Endothelial cell of umbilical vein (primary cell): ENCODE data around the gene TAF3. TPM values are rescaled to one million over a fixed set of nuclear protein-coding genes. Genes with fewer than 3 reads are reported as not detected.
A peak's percentile ranks its signal among the peaks of the same experiment; 100 is the strongest.

ENCODE experiments used
- BruUV-seq: library from RNA; stranded (reverse); fragments of 400-500 nt; replicated peaks from 2 replicates; lab custom pipeline; 2021; lab: Mats Ljungman, UMichigan
- CTCF ChIA-PET: fragments of 300-600, 350-600 bp; sonication (Branson Sonifier 250); formaldehyde crosslinking; loops from one replicate; lab custom pipeline; 2021; ENCODE audit warnings: antibody characterized with exemption, inconsistent platforms; lab: Charles Lee
- POLR2A ChIA-PET: fragments of 300-600, 350-600 bp; sonication (Branson Sonifier 250); formaldehyde crosslinking; loops from one replicate; lab custom pipeline; 2021; ENCODE audit warnings: antibody characterized with exemption, inconsistent platforms; lab: Charles Lee
- DNase-seq: peaks from one replicate; pipeline ENCODE4 v3.0.0-alpha.2; 2011; ENCODE audit warnings: low read depth, low spot score
- FAIRE-seq: peaks from 2 replicates; lab custom pipeline; 2011; peaks lifted over from hg19 to GRCh38; lab: Jason Lieb, UNC
- H2AFZ ChIP-seq: 2 replicates; pipeline ENCODE4 v1.6.0; 2012; ENCODE audit warnings: low read depth, low read length, control low read depth, inconsistent platforms
- H3K27ac ChIP-seq: 2 replicates; pipeline ENCODE4 v1.5.1; 2011; ENCODE audit warnings: low read depth, mild to moderate bottlenecking, control low read depth, low read length, moderate library complexity; ENCODE audit not compliant: insufficient read depth
- H3K27me3 ChIP-seq, 2 experiments: 2 replicates each; pipeline versions ENCODE4 v1.6.0 to v1.6.1; 2011; ENCODE audit warnings: low read length in 2 of 2, mixed read lengths in 1 of 2; ENCODE audit not compliant: control insufficient read depth in 2 of 2, insufficient read depth in 2 of 2
- H3K36me3 ChIP-seq, 2 experiments: 2 replicates in 1 of 2; 3 replicates in 1 of 2; pipeline ENCODE4 v1.5.1; 2011; ENCODE audit warnings: low read length in 2 of 2, mild to moderate bottlenecking in 1 of 2, moderate library complexity in 1 of 2; ENCODE audit not compliant: control insufficient read depth in 2 of 2, insufficient read depth in 2 of 2; ENCODE audit errors: extremely low read depth in 1 of 2
- H3K4me1 ChIP-seq: 3 replicates; pipeline ENCODE4 v1.5.1; 2011; ENCODE audit warnings: mild to moderate bottlenecking, low read length; ENCODE audit not compliant: control insufficient read depth, insufficient read depth; ENCODE audit errors: extremely low read depth
- H3K4me2 ChIP-seq: 2 replicates; pipeline ENCODE4 v1.6.1; 2011; ENCODE audit warnings: low read length, control low read depth, mixed read lengths; ENCODE audit not compliant: insufficient read depth
- H3K4me3 ChIP-seq, 3 experiments: fragments of 200-600 bp in 1 of 3; sonication (generic), shearing (Covaris generic) in 1 of 3; replicated peaks in 1 of 3; 2 replicates each; pipeline ENCODE4 v1.5.1; 2011 to 2016; ENCODE audit warnings: control low read depth in 3 of 3, low read length in 3 of 3, mild to moderate bottlenecking in 2 of 3, inconsistent platforms in 1 of 3, low read depth in 1 of 3, moderate library complexity in 1 of 3; ENCODE audit not compliant: insufficient read depth in 1 of 3
- H3K79me2 ChIP-seq: 2 replicates; pipeline ENCODE4 v1.6.0; 2012; ENCODE audit warnings: low read length, inconsistent platforms; ENCODE audit not compliant: control insufficient read depth, insufficient read depth
- H3K9ac ChIP-seq: replicated peaks from 2 replicates; pipeline ENCODE3; 2011; ENCODE audit warnings: low read length, control low read depth; ENCODE audit not compliant: insufficient read depth; ENCODE audit errors: extremely low read depth
- H3K9me1 ChIP-seq: replicated peaks from 3 replicates; pipeline ENCODE4 v1.6.0; 2011; ENCODE audit warnings: mild to moderate bottlenecking, low read length; ENCODE audit not compliant: control insufficient read depth, insufficient read depth; ENCODE audit errors: extremely low read depth
- H3K9me3 ChIP-seq: replicated peaks from 2 replicates; pipeline ENCODE4 v1.5.1; 2012; ENCODE audit warnings: low read length, inconsistent platforms; ENCODE audit not compliant: control insufficient read depth, insufficient read depth
- H4K20me1 ChIP-seq: replicated peaks from 2 replicates; pipeline ENCODE3; 2011; ENCODE audit warnings: mild to moderate bottlenecking, low read length; ENCODE audit not compliant: control insufficient read depth, insufficient read depth; ENCODE audit errors: extremely low read depth
- EZH2 ChIP-seq: IDR thresholded peaks from 2 replicates; pipeline ENCODE4 v1.6.1; 2012; ENCODE audit warnings: borderline replicate concordance, low read depth, mild to moderate bottlenecking, moderate library complexity, low read length, inconsistent platforms; ENCODE audit not compliant: severe bottlenecking
- FOS ChIP-seq: IDR thresholded peaks from 2 replicates; pipeline ENCODE4 v1.6.1; 2011; ENCODE audit warnings: mild to moderate bottlenecking, low read length, moderate library complexity, borderline replicate concordance; ENCODE audit not compliant: insufficient read depth
- GATA2 ChIP-seq: IDR thresholded peaks from 2 replicates; pipeline ENCODE4 v1.7.0; 2011; ENCODE audit warnings: low read depth, mild to moderate bottlenecking, moderate library complexity, mixed read lengths, low read length; ENCODE audit not compliant: insufficient read length, insufficient read depth
- JUN ChIP-seq: IDR thresholded peaks from 2 replicates; pipeline ENCODE4 v1.6.1; 2011; ENCODE audit warnings: borderline replicate concordance, low read depth; ENCODE audit not compliant: insufficient read length, insufficient read depth
- MYC ChIP-seq: IDR thresholded peaks from one replicate; pipeline ENCODE4 v1.6.1; 2011; ENCODE audit warnings: mild to moderate bottlenecking, low read depth, low read length
- POLR2A ChIP-seq: IDR thresholded peaks from 2 replicates; pipeline ENCODE4 v1.6.1; 2012; ENCODE audit warnings: low read depth, mild to moderate bottlenecking, control low read depth, low read length
- POLR2AphosphoS5 ChIP-seq: IDR thresholded peaks from 2 replicates; pipeline ENCODE4 v1.6.1; 2012; ENCODE audit warnings: low read depth, mild to moderate bottlenecking, control low read depth, low read length, moderate library complexity; ENCODE audit not compliant: insufficient read depth
- dilution Hi-C: fragments of 300-500 bp; cut with MboI; formaldehyde crosslinking; loops from one replicate; pipeline ENCODE4 v1.15.0; 2019; ENCODE audit warnings: low sequenced_read_pairs; ENCODE audit not compliant: extremely low pct_ligation_motif_present
- intact Hi-C: fragments of 100-400 bp; cut with micrococcal nuclease; formaldehyde crosslinking; loops from one replicate; pipeline ENCODE4 v1.10.0; 2022
- polyA plus RNA-seq, 4 experiments: library from polyadenylated mRNA; depleted of rRNA in 3 of 4; stranded (reverse) in 3 of 4; unstranded in 1 of 4; fragments of >200 nt; gene quantifications; 2 replicates each; pipeline versions ENCODE4 v1.2.1 to v1.2.3, GENCODE V29; 2011 to 2012; ENCODE audit warnings: missing spikeins in 1 of 4
- total RNA-seq: library from RNA; stranded (reverse); gene quantifications from 2 replicates; pipeline ENCODE4 v1.2.3, GENCODE V29; 2021
- TF ChIP-seq, protein P1 (sequence below): IDR thresholded peaks from 2 replicates; pipeline ENCODE4 v1.6.1; 2011; ENCODE audit not compliant: insufficient read depth, insufficient read length
- TF ChIP-seq, protein P2 (sequence below), 2 donors: IDR thresholded peaks; 1 replicate in 1 of 2; 2 replicates in 1 of 2; pipeline ENCODE4 v1.5.1; 2011; ENCODE audit warnings: low read length in 2 of 2, mild to moderate bottlenecking in 2 of 2, moderate library complexity in 2 of 2, control low read depth in 1 of 2, inconsistent platforms in 1 of 2, low read depth in 1 of 2; ENCODE audit not compliant: insufficient read depth in 1 of 2; ENCODE audit errors: extremely low read depth in 1 of 2

The TAF3 gene
- total and polyA plus RNA-seq, 2 donors (not counting 3 experiments of a cell fraction or from before 2014, with no cell fraction given) = 2.4 to 10.5 TPM

DNA sequence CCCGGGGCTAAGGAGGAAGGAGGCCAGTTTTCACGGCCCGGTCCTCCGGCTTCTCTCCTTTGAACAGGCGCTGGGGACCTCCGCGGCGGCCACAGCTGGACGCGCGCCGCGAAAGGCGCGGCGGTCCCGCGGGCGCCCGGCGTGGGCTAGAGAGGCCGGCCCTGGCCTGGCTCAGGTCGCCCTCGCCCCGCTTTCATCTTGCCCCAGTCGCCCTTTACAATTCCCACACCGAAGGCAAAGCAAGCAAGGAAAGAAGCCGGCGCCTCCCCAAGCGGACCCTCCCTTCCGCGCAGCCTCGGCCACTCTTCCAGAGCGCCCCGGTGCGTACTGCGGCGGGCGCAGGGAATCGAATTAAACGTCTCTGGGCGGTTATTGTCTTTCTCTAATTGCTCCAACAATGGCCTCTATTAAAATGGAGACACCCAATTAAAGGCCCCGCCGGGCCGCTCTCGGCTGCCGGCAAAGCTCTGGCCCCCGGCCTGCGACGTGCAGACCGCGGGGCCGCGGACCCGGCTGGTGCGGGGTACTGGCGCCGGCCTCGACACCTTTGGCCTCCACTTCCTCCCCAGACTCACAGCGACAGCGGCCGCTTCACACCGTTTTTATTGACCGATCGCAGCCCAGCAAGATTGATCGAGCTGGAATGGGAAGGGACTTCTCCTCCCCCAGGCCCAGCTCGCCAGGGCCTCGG is 231.7 kb downstream of the TAF3 start:
- no TSS peak for BruUV-seq
- Histone ChIP-seq H3K4me1 (peaks cover 49% of the 10 kb centered on the region), H3K4me2 (peak overlapping the region; percentile 82), H3K79me2 (peaks cover 43% of the 10 kb centered on the region), H3K36me3 (no peaks in the 10 kb centered on the region), H2AFZ (peak overlapping the region; percentile 26), H3K4me3 (peak overlapping the region; percentile 57 to 59 (median 58)), H3K9me1 (no peaks in the 10 kb centered on the region), H3K27me3 (peaks cover 0 to 6% of the 10 kb centered on the region in 2 experiments), H3K9ac (peak overlapping the region; percentile 90), H3K9me3 (no peaks in the 10 kb centered on the region), H4K20me1 (no peaks in the 10 kb centered on the region), H3K27ac (peak overlapping the region; percentile 96)
- DNase-seq (peak; percentile 59), FAIRE-seq (peak; percentile 26)
- dilution Hi-C loops = no loop called here
- CTCF ChIA-PET = interaction anchor here (1.3 to 2.4 kb wide), 2 partner anchors 9 to 178 kb away, joined by 3 to 9 read pairs; no protein-coding TSS in a partner anchor
- intact Hi-C loops = loop anchor here (1.0 to 10.0 kb wide), 6 partner anchors 83 to 1025 kb away; partner anchors contain the start of gene TAF3
- POLR2A ChIA-PET = no interaction called here
- TF ChIP-seq MYC (no peak), GATA2 (no peak), POLR2AphosphoS5 (no peak), FOS (no peak), POLR2A (no peak), JUN (no peak), EZH2 (no peak)
- TF ChIP-seq, protein P1, sequence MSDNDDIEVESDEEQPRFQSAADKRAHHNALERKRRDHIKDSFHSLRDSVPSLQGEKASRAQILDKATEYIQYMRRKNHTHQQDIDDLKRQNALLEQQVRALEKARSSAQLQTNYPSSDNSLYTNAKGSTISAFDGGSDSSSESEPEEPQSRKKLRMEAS = no peak
- TF ChIP-seq, protein P2, sequence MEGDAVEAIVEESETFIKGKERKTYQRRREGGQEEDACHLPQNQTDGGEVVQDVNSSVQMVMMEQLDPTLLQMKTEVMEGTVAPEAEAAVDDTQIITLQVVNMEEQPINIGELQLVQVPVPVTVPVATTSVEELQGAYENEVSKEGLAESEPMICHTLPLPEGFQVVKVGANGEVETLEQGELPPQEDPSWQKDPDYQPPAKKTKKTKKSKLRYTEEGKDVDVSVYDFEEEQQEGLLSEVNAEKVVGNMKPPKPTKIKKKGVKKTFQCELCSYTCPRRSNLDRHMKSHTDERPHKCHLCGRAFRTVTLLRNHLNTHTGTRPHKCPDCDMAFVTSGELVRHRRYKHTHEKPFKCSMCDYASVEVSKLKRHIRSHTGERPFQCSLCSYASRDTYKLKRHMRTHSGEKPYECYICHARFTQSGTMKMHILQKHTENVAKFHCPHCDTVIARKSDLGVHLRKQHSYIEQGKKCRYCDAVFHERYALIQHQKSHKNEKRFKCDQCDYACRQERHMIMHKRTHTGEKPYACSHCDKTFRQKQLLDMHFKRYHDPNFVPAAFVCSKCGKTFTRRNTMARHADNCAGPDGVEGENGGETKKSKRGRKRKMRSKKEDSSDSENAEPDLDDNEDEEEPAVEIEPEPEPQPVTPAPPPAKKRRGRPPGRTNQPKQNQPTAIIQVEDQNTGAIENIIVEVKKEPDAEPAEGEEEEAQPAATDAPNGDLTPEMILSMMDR (IDR thresholded peaks at IDR 0.05; ENCODE audit: extremely low read depth in 1 of 2, insufficient read depth in 1 of 2, low read depth in 1 of 2, low read length in 2 of 2) = no peak
